ENCODE measurements around the gene OR2AP1.
"Not testable (repeated sequence)": the region's sequence is repeated elsewhere in the genome, so short reads cannot be mapped to it uniquely, and the experiment has no call there.

GRCh38 chr12:55570060-55570459, 2.2 kb upstream of the OR2AP1 start:
- TF ChIP-seq POLR2A, CTCF, POLR2AphosphoS5, EP300 (IDR thresholded peaks at IDR 0.05): not testable (repeated sequence)

Measured in gastroesophageal sphincter (tissue), 3 donors.